ENCODE measurements around the gene EME2. TPM values are rescaled to one million over a fixed set of nuclear protein-coding genes. Genes with fewer than 3 reads are reported as not detected.

Gene EME2
- total and polyA plus RNA-seq, 2 donors (not counting 1 experiment from before 2014, with no cell fraction given): 34.6 to 42.5 TPM

- 94% methylated on average over 37 of the region's 37 CpGs for WGBS (ENCODE audit: insufficient coverage)
- H3K4me2 ChIP-seq (replicated peaks; ENCODE audit: low read depth, low read length, poor library complexity, severe bottlenecking): no peak overlapping the region
- H3K9me3 ChIP-seq (ENCODE audit: control extremely low read depth in 1 of 3, control insufficient read depth in 2 of 3, insufficient read depth in 1 of 3, low read length in 2 of 3): no peaks in the 10 kb centered on the region
- CTCF ChIA-PET: interaction anchor here (1.1 kb wide), 1 partner anchor 22 kb away, joined by 3 read pairs; the partner anchor contains the start of gene MAPK8IP3
- no peak overlapping the region for H2AFZ ChIP-seq (ENCODE audit: insufficient read depth, low read depth, low read length, poor library complexity, severe bottlenecking)
- Mint-ChIP-seq H3K9me3 (ENCODE audit: insufficient read depth) (no peaks in the 10 kb centered on the region), H3K4me3 (no peak overlapping the region), H3K27me3 (no peaks in the 10 kb centered on the region), H3K27ac (no peak overlapping the region), H3K4me1 (peaks cover 25% of the 10 kb centered on the region)
- H3K36me3 ChIP-seq (replicated peaks in 1 of 2; ENCODE audit: control extremely low read depth in 1 of 2, control insufficient read depth in 1 of 2, extremely low read depth in 1 of 2, insufficient read depth in 2 of 2, low read length in 1 of 2): peaks cover 0 to 53% of the 10 kb centered on the region in 2 experiments
- intact Hi-C loops (cut with micrococcal nuclease): no loop called here
- no peak overlapping the region for H3K9ac ChIP-seq (ENCODE audit: low read length)
- ATAC-seq (ENCODE audit: low read depth): no peak
- no peaks in the 10 kb centered on the region for H3K27me3 ChIP-seq (replicated peaks in 1 of 4; ENCODE audit: control extremely low read depth in 1 of 4, control insufficient read depth in 3 of 4, insufficient read depth in 4 of 4, low read length in 3 of 4)
- peaks cover 73% of the 10 kb centered on the region for H4K20me1 ChIP-seq (ENCODE audit: control insufficient read depth, insufficient read depth, low read length, poor library complexity, severe bottlenecking)
- no peak for TF ChIP-seq EZH2 (IDR thresholded peaks at IDR 0.05; ENCODE audit: borderline replicate concordance, insufficient read depth, low read depth, low read length, poor library complexity, severe bottlenecking)
- TF ChIP-seq, protein P1, sequence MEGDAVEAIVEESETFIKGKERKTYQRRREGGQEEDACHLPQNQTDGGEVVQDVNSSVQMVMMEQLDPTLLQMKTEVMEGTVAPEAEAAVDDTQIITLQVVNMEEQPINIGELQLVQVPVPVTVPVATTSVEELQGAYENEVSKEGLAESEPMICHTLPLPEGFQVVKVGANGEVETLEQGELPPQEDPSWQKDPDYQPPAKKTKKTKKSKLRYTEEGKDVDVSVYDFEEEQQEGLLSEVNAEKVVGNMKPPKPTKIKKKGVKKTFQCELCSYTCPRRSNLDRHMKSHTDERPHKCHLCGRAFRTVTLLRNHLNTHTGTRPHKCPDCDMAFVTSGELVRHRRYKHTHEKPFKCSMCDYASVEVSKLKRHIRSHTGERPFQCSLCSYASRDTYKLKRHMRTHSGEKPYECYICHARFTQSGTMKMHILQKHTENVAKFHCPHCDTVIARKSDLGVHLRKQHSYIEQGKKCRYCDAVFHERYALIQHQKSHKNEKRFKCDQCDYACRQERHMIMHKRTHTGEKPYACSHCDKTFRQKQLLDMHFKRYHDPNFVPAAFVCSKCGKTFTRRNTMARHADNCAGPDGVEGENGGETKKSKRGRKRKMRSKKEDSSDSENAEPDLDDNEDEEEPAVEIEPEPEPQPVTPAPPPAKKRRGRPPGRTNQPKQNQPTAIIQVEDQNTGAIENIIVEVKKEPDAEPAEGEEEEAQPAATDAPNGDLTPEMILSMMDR (IDR thresholded peaks at IDR 0.05): no peak
- no peak for DNase-seq
- no peak overlapping the region for H3K27ac ChIP-seq (ENCODE audit: low read length in 2 of 2)
- POLR2A ChIA-PET: no interaction called here
- peaks cover 81% of the 10 kb centered on the region for H3K79me2 ChIP-seq (ENCODE audit: control insufficient read depth, insufficient read depth, low read length)
- H3K4me1 ChIP-seq (ENCODE audit: control insufficient read depth in 2 of 2, insufficient read depth in 2 of 2, low read length in 2 of 2): peaks cover 27 to 40% of the 10 kb centered on the region in 2 donors
- H3K4me3 ChIP-seq (ENCODE audit: control extremely low read depth in 1 of 5, extremely low read depth in 1 of 5, insufficient read depth in 1 of 5, low read depth in 2 of 5, low read length in 4 of 5): no peak overlapping the region
Observed at GRCh38 chr16:1727651-1728624, 44.7 kb upstream of the EME2 start.

DNA sequence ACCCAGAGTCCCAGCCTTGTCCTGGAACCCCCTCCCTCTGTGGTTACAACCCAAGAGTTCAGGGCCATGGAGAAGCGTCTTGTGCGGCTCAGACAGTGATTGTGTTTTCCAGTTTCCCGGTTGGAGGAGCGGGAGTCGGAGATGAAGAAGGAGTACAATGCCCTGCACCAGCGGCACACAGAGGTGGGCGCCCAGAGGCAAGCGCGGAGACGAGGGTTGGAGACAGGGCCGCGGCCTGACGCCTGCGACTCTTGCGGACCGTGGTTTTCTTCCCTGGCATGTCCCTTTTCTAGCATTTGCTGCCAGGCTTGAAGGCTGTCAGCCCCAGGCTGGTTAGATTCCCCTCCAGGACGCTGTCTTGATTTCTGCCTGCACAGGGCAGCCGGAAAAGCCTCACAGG, 43.6 kb upstream of the EME2 start:
- WGBS (ENCODE audit: insufficient coverage): 98% methylated on average over 18 of the region's 18 CpGs
- intact Hi-C loops (cut with micrococcal nuclease): no loop called here
- H3K9me3 ChIP-seq (ENCODE audit: control extremely low read depth in 1 of 3, control insufficient read depth in 2 of 3, insufficient read depth in 1 of 3, low read length in 2 of 3): no peaks in the 10 kb centered on the region

More for the DNA sequence above, 43.6 kb upstream of the EME2 start:
- DNase-seq (no peak), ATAC-seq (ENCODE audit: low read depth) (no peak)
- Mint-ChIP-seq H3K27me3 (no peaks in the 10 kb centered on the region), H3K4me1 (peaks cover 17% of the 10 kb centered on the region), H3K9me3 (ENCODE audit: insufficient read depth) (no peaks in the 10 kb centered on the region), H3K27ac (no peak overlapping the region), H3K4me3 (no peak overlapping the region)
- Histone ChIP-seq H3K79me2 (ENCODE audit: control insufficient read depth, insufficient read depth, low read length) (peaks cover 81% of the 10 kb centered on the region), H3K27ac (ENCODE audit: low read length in 2 of 2) (no peak overlapping the region), H3K27me3 (replicated peaks in 1 of 4; ENCODE audit: control extremely low read depth in 1 of 4, control insufficient read depth in 3 of 4, insufficient read depth in 4 of 4, low read length in 3 of 4) (no peaks in the 10 kb centered on the region), H3K4me3 (ENCODE audit: control extremely low read depth in 1 of 5, extremely low read depth in 1 of 5, insufficient read depth in 1 of 5, low read depth in 2 of 5, low read length in 4 of 5) (no peak overlapping the region), H3K9ac (ENCODE audit: low read length) (no peak overlapping the region), H3K4me1 (ENCODE audit: control insufficient read depth in 2 of 2, insufficient read depth in 2 of 2, low read length in 2 of 2) (peaks cover 16 to 29% of the 10 kb centered on the region in 2 donors), H3K36me3 (replicated peaks in 1 of 2; ENCODE audit: control extremely low read depth in 1 of 2, control insufficient read depth in 1 of 2, extremely low read depth in 1 of 2, insufficient read depth in 2 of 2, low read length in 1 of 2) (peaks cover 0 to 62% of the 10 kb centered on the region in 2 experiments), H3K4me2 (replicated peaks; ENCODE audit: low read depth, low read length, poor library complexity, severe bottlenecking) (no peak overlapping the region), H2AFZ (ENCODE audit: insufficient read depth, low read depth, low read length, poor library complexity, severe bottlenecking) (no peak overlapping the region), H4K20me1 (ENCODE audit: control insufficient read depth, insufficient read depth, low read length, poor library complexity, severe bottlenecking) (peaks cover 73% of the 10 kb centered on the region)
- ChIA-PET CTCF (no interaction called here), POLR2A (no interaction called here)
- TF ChIP-seq, protein P1 (IDR thresholded peaks at IDR 0.05): no peak
- TF ChIP-seq EZH2 (IDR thresholded peaks at IDR 0.05; ENCODE audit: borderline replicate concordance, insufficient read depth, low read depth, low read length, poor library complexity, severe bottlenecking): no peak

Data from B cell (primary cell).